NCI-H1694 treated with DMSO at 0.1 percent for 48 hours (cell line): ENCODE data around the gene HK1.
"Not testable (repeated sequence)": the region's sequence is repeated elsewhere in the genome, so short reads cannot be mapped to it uniquely, and the experiment has no call there.

Experiments used
- DNase-seq: peaks from one replicate; lab custom pipeline; 2025; lab: John Stamatoyannopoulos, UW

The HK1 gene

GRCh38 chr10:69421611-69422308, 143.5 kb downstream of the HK1 start:
- no peak for DNase-seq

DNA sequence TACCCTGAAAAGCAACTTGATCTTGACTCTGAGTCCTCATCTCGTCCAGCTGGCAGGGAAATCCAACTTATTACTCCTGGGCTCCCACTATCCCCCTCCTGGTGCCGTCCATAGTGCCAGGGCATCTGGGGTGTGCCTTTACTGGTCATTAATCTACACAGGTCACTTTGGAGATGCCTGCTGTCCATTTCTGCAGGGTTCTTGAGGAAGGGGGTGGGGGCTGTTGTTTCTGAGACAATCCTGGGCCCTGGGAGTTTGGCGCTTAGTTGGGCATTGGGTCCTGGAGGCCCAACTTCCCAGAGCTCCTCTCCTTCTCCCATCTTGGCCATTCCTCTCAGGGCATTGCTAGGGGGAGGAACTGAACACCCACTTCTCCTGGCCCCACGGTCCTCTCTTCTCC, 144.4 kb downstream of the HK1 start:
- no peak for DNase-seq

GRCh38 chr10:69425041-69425440, 146.7 kb downstream of the HK1 start:
- DNase-seq: no peak

DNA sequence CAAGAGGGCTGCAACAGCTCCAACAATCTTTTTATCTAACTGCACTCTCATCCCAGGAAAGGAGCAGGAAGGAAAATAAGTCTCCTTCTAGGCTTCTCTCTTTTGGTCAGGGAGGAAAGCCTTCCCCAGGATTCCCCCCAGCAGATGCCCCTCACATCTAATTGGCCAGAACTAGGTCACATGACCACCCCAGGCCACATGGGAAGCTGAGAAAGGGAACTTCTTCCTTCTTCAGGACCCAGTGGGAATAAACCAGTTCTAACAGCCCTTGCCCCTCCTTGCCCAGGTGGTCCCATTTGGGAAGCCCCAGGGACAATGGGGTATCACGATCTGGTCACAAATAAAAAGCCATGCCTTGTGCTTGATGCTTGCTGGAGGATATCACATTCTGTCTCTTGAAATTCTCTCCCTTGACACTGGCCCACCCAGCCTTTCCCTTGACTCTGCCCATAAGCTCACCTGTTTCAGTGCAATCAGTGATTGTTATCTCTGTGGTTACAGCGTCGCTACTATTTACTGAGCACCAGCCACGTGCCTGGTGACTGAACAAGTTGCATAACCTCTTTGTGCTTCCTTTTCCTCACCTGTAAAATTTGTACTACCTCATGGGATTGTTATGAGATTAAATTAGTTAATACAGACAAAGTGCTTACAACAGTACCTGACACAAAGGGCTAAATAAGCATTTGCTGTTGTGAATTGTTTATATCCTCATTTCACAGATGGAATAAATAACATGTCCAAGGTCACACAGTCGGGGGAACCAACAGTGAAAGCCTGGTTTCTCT, 147.4 kb downstream of the HK1 start:
- no peak for DNase-seq

DNA sequence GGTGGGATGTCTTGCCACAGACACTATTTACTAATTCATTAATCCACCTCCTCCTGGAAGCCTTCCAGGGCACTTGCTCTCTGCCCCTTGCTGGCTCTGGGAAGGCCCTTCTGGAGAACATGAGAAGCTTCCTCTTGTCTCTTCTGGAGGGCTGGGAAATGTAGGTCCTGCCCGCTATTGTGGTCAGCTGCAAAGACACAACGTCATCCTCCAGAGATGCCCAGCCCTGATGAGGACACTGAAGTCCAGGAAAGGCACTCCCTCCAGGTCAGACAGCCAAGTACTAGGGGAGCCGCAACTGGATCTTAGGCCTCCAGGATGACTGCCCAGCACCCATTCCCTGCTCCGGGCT, 148.1 kb downstream of the HK1 start:
- DNase-seq: no peak

DNA sequence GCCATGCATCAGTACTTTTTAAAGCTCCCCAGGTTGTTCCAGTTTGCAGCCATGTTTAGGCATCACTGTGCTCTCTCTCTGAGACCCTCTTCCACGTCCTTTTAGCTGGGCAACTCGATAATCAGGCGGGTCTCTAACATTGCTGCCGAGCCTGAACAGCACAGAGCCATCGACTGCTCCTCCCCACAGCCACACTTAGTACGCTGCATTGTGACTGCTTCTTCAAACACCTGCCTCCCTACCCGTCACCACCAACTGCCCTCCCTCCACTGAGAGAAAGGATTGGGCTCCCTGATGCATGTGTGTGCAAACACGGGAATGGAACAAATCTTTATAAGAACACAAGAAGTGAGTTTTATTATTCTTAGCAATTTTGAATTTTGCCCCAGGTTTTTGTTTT, 149.9 kb downstream of the HK1 start:
- peak; percentile 65 for DNase-seq

DNA sequence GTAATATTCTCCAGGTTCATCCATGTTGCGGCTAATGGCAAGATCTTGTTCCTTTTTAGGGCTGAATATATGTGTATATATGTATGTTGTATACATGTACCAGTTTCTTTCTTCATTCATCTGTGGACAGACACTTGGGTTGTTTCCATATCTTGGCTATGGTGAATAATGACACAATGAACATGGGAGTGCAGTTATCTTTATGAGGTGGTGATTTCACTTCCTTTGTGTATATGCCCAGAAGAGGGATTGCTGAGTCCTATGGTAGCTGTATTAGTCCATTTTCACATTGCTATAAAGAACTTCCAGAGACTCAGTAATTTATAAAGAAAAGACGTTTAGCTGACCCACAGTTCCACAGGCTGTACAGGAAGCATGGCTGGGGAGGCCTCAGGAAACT, 155.9 kb downstream of the HK1 start:
- no peak for DNase-seq

DNA sequence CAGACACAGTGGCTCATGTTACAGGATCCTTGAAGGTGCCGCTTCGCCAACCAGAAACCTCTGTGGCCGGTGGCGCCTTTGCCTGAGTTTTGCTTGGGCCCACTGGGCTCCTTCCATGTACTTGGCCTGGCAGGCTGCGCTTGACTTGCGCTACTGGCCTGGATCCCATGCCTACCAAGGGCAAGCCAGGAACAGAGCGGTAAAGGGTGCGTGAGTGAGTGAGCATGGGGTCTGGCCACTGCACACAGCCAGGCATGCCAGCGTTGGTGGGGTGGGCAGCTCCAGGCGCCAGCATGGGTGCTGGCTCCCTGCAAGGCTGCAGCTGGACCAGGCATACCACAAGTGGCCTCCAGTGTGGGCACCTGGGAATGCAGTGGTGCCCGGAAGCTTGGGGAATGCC, 156.6 kb downstream of the HK1 start:
- no peak for DNase-seq

GRCh38 chr10:69435966-69436520, 157.7 kb downstream of the HK1 start:
- no peak for DNase-seq

DNA sequence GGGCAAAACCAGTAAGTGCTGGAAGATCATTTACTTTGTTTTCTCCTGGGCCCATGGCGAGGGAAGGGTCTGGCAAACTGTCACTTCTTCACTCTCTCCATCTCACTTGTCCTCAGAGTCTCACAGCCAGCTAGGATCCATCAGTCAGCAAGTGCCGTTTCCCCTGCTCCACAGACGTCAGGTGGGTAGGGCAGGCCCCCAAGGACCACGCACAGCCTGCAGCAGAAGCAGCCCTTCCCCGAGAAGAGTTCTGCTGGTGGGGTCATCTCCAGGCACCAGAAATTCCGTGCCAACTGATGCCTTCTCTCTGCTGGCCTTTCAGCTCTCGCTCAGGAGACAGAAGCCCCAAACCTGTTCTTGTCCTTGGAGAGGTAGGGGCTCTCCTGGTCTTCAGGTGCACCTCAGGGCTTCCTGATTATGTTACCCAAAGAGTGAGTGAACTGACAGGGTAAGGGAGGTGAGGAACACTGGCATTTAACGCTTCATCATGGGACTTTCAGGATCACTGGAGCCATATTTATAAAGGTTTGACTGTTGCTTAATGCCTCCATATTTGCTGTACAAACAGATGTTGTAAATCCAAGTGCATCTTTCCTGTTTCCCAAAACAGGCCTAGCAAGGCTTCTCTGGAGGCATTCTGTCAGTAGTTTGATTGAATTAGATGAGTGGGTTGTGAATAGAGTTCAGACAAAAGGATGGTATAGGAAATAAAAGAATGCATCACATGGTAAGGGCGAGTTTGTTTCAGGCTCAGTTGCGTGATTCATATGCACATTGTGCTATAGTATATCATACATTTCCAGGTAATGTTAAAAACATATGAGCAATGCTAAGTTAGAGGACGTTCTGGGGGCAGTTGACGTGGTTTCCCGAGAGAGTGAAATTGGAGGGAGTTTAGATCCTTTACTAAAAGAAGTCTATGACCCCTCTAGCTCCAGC, 159.3 kb downstream of the HK1 start:
- no peak for DNase-seq

GRCh38 chr10:69438536-69439349, 160.4 kb downstream of the HK1 start:
- DNase-seq: peak; percentile 92

DNA sequence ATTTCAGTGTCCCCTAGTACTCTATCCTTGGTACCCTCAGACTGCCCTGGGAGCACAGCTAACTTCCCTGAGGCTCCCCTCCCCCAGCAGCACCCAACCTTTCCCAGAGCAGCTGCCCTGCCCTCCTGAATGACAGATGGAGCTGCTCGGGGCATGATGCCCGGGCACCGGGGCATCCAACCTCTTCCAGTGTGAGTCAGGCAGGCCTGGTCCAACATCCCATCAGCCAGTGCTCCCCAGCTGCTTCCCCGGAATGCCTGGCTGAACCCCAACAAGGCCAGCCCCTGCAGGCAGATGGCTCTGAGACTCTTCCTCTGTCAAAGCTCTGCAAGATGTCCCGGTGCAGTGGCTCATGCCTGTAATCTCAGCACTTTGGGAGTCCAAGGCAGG, 161.0 kb downstream of the HK1 start:
- DNase-seq: peak; percentile 85

- no peak for DNase-seq
Observed at GRCh38 chr10:69439813-69440506, 161.7 kb downstream of the HK1 start.

DNA sequence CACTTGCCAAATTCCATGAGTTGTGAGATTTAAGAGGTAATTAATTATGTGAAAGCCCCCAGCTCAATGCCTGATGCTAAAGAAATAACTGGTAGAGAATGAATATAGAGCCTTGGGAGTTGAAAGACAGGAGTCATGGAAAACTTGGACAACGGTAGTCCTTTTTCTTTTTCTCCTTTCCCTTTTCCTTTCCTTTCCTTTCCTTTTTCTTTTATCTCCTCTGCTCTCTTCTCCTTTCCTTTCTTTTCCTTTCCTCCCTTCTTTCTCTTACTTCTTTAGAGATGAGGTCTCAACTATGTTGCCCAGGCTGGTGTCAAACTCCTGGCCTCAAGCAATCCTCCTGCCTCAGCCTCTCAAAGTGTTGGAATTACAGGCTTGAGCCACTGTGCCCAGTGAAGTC, 165.1 kb downstream of the HK1 start:
- DNase-seq: no peak

- DNase-seq: no peak
Observed at GRCh38 chr10:69445041-69445440, 166.7 kb downstream of the HK1 start.

- DNase-seq: no peak
Observed at GRCh38 chr10:69446229-69446628, 167.9 kb downstream of the HK1 start.

DNA sequence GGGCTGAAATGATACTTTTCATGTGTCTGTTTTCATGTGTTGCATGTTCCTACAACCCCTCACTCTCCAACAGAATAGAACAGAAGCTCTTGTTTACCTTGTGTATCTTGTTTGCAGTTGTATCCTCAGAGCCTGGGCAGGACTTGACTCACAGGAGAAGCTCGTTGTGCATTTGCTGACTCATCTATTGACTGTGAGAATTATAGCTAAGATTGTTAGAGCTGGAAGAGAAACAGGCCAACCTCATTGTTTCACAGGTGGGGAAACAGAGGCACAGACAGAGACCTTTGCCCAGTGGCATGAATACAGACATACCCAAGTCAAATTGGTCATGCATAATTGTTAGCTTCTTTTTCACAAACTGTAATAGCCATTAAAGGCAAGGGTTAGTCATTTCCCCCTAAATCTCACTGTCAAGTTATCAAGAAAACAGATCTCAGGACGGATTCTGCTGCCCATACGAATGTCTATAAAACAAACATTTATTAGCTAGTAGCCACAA, 168.4 kb downstream of the HK1 start:
- DNase-seq: no peak

- DNase-seq: peak; percentile 64
Observed at GRCh38 chr10:69449841-69450240, 171.5 kb downstream of the HK1 start.

DNA sequence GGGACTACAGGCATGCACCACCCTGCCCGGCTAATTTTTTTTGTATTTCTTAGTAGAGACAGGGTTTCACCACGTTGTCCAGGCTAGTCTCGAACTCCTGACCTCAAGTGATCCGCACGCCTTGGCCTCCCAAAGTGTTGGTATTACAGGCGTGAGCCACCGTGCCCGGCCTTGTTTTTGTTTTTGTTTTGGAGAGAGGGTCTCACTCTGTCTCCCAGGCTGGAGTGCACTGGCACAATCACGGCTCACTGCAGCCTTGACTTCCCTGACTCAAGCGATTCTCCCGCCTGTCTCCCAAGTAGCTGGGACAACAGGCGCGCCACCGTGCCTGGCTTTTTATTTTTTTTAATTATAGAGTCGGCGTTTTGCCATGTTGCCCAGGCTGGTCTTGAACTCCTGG, 172.1 kb downstream of the HK1 start:
- DNase-seq: not testable (repeated sequence)

DNA sequence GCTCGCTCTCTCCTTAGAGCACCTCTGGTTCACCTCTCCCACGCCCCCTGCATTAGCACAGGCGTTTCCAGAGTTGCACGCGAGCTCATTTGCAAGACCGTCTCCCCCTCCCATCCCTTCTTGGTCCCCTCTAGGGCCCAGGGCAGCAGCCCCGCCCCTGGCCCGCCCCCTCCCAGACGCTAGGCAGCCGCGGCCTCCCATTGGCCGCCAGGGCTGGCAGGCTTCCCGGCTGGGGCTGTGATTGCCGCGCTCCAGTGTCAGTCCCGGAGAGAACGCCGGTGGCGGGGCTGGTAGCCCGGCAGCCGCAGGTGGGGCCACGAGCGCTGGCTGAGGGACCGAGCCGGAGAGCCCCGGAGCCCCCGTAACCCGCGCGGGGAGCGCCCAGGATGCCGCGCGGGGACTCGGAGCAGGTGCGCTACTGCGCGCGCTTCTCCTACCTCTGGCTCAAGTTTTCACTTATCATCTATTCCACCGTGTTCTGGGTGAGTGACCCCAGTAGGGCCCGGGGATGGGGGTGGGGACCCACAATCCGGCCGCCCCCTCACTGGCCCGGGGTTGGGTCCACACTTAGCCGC, 173.0 kb downstream of the HK1 start, which contains the start of gene TSPAN15:
TSS of gene TSPAN15 (plus strand) at position 257 of the 575 bp plus-strand sequence. CDS start at position 387, 130 bp downstream.
- DNase-seq: peak; percentile 60
